NCI-H1694 (cell line): Measurements from ENCODE around the gene VTA1.
"Not testable (repeated sequence)": the region's sequence is repeated elsewhere in the genome, so short reads cannot be mapped to it uniquely, and the experiment has no call there.

Experiments used
- DNase-seq: peaks from one replicate; lab custom pipeline; 2025; lab: John Stamatoyannopoulos, UW

The VTA1 gene

GRCh38 chr6:142171351-142171750, 24.3 kb downstream of the VTA1 start:
- DNase-seq, result no peak

- DNase-seq, result no peak
Measured at GRCh38 chr6:142172758-142173157, 25.7 kb downstream of the VTA1 start.

GRCh38 chr6:142173980-142174379, 26.9 kb downstream of the VTA1 start:
- no peak for DNase-seq

GRCh38 chr6:142174703-142175102, 27.6 kb downstream of the VTA1 start:
- DNase-seq, result no peak

- no peak for DNase-seq
Measured at GRCh38 chr6:142178129-142178528, 31.1 kb downstream of the VTA1 start.

- DNase-seq, result no peak
Measured at GRCh38 chr6:142182004-142182403, 34.9 kb downstream of the VTA1 start.

- DNase-seq, result no peak
Measured at GRCh38 chr6:142183351-142183750, 36.3 kb downstream of the VTA1 start.

GRCh38 chr6:142184307-142184706, 37.2 kb downstream of the VTA1 start:
- no peak for DNase-seq

- DNase-seq, result no peak
Measured at GRCh38 chr6:142185641-142186040, 38.6 kb downstream of the VTA1 start.

- DNase-seq, result no peak
Measured at GRCh38 chr6:142187209-142187608, 40.1 kb downstream of the VTA1 start.

- not testable (repeated sequence) for DNase-seq
Measured at GRCh38 chr6:142188341-142188740, 41.3 kb downstream of the VTA1 start.

- no peak for DNase-seq
Measured at GRCh38 chr6:142189057-142189456, 42.0 kb downstream of the VTA1 start.

- no peak for DNase-seq
Measured at GRCh38 chr6:142192343-142192742, 45.3 kb downstream of the VTA1 start.

- DNase-seq, result no peak
Measured at GRCh38 chr6:142193621-142194020, 46.6 kb downstream of the VTA1 start.

- DNase-seq, result no peak
Measured at GRCh38 chr6:142195862-142196541, 48.9 kb downstream of the VTA1 start.

GRCh38 chr6:142200846-142201628, 54.0 kb downstream of the VTA1 start:
- no peak for DNase-seq

GRCh38 chr6:142207265-142207877, 60.3 kb downstream of the VTA1 start:
- no peak for DNase-seq

- DNase-seq, result no peak
Measured at GRCh38 chr6:142210606-142211005, 63.5 kb downstream of the VTA1 start.

- DNase-seq, result no peak
Measured at GRCh38 chr6:142213402-142213801, 66.3 kb downstream of the VTA1 start.

- DNase-seq, result no peak
Measured at GRCh38 chr6:142218446-142218845, 71.4 kb downstream of the VTA1 start.

- no peak for DNase-seq
Measured at GRCh38 chr6:142222022-142222421, 75.0 kb downstream of the VTA1 start.

GRCh38 chr6:142223938-142224337, 76.9 kb downstream of the VTA1 start:
- DNase-seq, result no peak

- DNase-seq, result no peak
Measured at GRCh38 chr6:142225115-142225514, 78.1 kb downstream of the VTA1 start.
